Activated T-cell treated with anti-CD3 and anti-CD28 coated beads, Interleukin-2, amount 50 U/mL, for 48 hours (primary cell): ENCODE data around the gene RIN3.
"Not testable (repeated sequence)": the region's sequence is repeated elsewhere in the genome, so short reads cannot be mapped to it uniquely, and the experiment has no call there.

Experiments used
- DNase-seq, 2 experiments: peaks; one replicate each; pipeline ENCODE4 v3.0.0-alpha.2; 2020

The RIN3 gene

GRCh38 chr14:92531106-92531873, 17.7 kb downstream of the RIN3 start:
- DNase-seq: peak; percentile 79 to 83

DNA sequence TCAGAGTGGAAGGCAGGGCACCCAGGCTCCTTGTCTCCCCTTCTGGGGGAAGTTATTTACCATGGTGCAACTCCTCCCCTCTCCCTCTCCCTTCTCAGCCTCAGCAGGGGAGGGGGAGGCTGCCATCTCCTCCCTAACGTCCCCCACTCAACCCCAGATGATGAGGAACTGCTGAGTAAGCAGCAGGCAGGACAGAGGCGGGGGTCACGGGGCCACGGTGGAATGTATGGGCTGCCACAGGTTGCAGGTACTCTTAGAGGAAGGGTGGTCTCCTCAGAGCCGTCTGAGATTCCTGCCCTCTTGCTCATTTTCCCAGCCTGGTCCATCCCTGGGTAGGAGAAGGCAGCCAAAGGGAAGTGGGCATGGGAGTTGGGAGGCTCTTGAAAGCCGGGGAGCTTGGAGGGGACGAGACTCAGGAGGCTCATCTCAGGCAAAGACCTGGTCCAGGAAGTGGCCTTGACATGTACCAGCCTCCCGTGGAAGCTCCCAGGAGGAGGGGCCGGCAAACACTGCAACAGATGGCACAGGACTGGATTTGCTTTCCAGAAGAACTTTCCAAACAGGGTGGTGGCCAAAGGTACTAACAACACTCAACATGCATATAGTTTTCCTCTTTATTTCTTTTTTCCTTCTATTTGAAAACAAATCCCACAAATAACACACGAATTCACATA, 19.0 kb downstream of the RIN3 start:
- DNase-seq: peak in 1 of 2 experiments; percentile 19

DNA sequence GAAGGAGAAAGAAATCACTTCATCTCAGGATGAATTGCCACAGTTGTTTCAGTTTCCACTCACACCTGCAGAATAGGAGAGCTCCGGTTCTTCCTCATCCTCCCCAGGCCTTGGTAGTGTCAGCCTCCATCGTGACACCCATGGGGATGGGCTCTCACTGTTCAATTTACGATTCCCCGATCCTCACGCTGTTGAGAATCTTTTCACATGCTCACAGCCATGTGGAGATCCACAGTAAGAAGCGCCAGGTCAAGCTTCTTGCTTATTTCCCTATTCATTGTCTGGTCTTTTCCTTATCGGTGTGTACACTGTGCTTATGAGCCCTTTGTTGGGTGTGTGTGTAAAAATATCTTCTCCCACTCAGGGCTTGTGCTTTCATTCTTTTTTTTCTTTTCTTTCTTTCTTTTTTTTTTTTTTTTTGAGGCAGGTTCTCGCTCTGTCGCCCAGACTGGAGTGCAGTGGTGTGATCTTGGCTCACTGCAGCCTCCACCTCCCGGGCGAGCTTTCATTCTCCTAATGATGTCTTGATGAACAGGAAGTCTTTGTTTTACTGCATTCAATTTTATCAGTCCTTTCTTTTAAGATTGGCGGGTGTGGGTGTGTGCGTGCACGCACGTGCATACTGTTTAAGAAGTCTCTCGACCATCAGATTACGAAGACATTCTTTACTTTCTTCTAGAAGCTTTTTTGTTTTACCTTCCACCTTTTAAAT, 21.5 kb downstream of the RIN3 start:
- DNase-seq: no peak

DNA sequence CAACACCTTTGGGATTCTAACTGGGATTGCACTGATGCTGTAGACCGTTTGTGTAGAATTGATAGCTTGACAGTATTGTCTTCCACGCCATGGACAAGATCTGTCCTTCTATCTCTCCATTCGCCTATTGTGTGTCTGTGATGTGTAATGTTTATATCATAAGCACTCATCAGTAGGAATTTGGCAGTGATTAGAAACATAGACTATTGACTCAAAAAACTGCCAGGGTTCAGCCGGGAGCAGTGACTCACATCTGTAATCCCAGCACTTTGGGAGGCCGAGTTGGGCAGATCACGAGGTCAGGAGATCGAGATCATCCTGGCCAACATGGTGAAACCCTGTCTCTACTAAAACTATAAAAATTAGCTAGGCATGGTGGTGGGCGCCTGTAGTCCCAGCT, 22.6 kb downstream of the RIN3 start:
- DNase-seq: not testable (repeated sequence)

DNA sequence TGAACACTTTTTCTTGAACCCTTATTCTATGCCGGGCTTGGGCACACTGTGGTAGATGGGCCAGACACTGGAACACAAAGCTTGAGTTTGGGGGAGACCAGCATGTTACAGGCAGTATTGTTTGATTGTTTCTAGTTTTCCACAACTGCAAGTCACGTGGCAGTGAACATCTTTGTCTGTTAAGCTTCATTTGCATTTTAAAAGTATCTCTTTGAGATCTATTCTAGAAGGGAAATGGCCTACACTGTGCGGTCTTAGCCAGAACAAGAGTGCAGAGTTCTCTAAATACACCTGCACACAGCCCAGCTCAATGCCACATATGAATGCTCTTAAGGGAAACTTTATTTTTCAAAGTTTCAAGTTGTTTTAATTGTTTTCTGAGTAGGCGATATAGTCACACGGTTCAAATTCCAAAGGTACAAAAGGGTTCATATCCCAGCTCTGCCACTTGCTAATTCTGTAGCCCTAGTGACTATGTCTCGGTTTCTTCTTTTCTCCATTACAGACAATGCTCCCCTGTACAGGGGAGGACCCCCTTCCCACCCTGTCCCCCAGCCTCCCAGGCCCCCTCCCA, 24.9 kb downstream of the RIN3 start:
- no peak for DNase-seq

GRCh38 chr14:92539419-92539818, 25.8 kb downstream of the RIN3 start:
- DNase-seq: no peak

GRCh38 chr14:92539875-92540274, 26.3 kb downstream of the RIN3 start:
- DNase-seq: no peak

DNA sequence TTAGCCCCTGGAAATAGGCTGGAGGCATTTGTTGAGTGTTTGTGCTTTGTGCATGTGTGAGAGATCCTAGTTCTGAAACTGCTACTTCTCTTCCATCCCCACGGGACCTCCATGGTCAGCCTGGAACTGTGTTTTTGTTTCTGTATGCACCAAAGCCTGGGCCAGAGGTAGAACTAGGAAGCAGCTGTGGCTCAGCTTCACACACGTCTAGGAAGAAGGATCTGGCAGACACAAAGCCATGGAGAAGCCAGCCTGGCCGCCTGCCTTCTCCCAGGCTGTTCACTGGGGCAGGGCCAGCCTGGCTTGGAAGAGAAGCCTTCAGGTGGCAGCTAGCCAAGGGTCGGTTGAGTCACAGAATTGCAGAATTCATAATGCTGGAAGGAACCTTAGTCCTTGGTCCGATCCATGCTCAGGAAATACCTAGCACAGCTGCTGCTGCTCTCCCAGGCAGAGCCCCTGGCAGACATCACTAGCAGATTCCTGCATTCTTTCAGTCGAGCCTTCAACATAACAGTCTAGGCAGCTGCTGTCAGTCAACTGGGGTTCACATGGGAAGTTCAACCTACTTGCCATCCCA, 27.0 kb downstream of the RIN3 start:
- no peak for DNase-seq

- no peak for DNase-seq
Observed at GRCh38 chr14:92542766-92543554, 29.4 kb downstream of the RIN3 start.

- no peak for DNase-seq
Observed at GRCh38 chr14:92544051-92544720, 30.6 kb downstream of the RIN3 start.

GRCh38 chr14:92546347-92547053, 32.9 kb downstream of the RIN3 start:
- no peak for DNase-seq

DNA sequence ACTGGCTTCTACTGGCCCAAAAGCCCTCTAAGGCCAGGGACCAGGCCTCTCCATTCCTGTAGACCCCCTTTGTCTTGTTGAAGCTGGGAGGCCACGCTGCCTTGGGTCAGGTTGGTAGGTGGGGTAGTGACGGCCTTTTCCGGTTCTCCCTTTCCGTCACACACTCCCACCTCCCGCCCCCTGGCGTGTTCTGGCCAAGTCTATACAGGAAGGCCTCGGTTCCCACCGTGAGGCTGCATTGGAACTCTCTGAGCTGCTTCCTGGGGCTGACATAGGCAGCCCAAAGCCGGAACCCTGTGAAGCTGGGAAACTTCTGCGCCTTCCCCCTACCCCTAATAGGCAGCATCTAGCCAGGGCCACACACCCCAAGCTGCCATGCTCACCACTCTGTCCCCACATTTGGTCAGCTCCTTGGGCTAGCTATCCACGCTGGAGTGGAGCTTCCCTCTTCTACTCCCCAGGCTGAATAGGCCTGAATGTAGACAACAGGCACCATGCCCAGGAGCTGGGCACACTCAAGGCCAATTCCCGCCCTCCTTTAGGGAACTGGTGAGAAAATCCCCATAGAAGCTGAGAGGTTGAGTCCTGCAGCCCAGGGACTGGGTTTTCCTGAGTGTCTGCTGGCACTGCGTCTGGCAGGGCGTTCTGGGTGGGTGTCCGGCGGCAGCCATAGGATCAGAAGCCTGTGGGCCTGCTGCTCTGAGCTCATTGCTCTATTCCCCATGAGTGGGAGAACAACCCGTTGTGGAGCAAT, 35.7 kb downstream of the RIN3 start:
- no peak for DNase-seq

DNA sequence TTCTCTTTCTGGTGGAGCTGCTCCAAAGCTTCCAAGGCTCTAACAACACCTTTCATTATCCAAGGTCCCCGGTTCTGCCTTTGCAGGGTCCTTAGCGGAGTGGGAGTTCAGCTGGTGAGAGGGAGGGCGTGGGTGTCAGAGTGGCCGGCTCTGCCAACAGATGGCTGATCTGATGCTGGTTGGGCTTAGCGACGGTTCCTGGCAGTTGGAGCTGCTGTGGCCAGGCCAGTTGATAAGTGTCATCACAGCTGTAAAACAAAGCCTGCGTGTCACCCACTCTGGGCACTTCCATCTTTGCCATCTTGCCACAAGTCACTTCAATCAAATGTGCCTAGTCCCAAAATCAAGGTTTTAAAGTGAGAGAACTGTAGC, 36.3 kb downstream of the RIN3 start:
- DNase-seq: no peak

- DNase-seq: no peak
Observed at GRCh38 chr14:92551044-92551841, 37.7 kb downstream of the RIN3 start.

- no peak for DNase-seq
Observed at GRCh38 chr14:92552066-92552465, 38.5 kb downstream of the RIN3 start.

- DNase-seq: no peak
Observed at GRCh38 chr14:92553438-92553837, 39.9 kb downstream of the RIN3 start.

- DNase-seq: no peak
Observed at GRCh38 chr14:92555465-92556111, 42.0 kb downstream of the RIN3 start.

DNA sequence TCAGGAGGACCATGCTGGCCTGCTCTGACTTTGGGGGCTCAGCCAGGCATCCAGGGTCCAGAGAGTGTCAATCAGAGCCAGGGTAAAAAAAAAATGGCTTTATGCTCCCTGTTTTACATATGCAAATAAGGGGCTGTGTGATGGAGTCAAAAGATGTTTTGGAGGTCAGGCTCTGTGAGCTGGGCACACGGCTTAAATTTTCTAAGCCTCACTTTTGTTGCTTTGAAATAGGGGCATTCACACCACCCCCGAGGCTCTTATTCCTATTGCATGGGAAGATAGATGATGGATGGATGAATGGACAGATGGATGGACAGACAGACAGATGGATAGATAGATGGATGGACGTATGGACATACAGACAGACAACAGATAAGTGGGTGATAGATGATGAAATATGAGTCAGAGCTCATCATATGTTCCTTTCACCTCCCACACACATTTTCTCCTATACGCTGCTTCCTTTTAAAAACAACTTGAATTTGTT, 42.7 kb downstream of the RIN3 start:
- peak in 1 of 2 experiments; percentile 49 for DNase-seq
